ENCODE measurements around the gene L3MBTL4.

L3MBTL4 gene

DNA sequence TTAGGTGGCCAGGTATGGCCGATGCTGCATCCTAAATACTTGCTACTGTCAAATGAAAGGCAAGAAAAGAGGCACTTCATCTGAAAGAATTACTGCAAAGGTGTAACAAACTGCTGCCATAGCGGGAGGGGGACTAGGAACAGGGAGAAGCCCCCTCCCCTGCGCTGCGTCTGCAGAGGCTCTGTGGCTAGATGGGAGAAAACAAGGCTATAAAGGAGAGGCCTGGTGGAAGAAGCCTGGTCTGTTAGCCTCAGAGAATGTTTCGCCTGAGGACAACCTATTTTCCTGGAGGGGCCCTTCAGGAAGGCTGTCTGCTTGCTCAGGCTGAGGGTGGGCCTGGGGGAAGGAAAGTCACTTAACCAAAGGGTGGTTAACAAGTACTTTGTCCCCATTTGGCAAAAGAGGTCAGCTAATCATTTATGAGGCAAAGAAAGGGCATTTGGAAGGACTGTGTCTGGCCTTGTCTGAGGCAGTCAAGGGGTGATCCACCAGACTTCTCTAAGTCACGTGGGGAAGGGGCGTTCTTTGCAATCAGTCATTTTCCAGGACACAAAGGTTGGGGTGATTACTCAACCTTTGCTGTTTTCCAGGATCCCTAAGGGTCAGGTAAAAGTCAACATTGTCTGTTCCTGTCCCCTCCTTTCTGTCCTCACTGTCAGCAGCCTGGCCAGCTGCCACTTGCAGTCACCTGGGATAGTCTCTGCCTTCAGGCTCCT, 416.4 kb downstream of the L3MBTL4 start:
- no peak for DNase-seq (ENCODE audit: low spot score)
- no peak for FAIRE-seq

DNA sequence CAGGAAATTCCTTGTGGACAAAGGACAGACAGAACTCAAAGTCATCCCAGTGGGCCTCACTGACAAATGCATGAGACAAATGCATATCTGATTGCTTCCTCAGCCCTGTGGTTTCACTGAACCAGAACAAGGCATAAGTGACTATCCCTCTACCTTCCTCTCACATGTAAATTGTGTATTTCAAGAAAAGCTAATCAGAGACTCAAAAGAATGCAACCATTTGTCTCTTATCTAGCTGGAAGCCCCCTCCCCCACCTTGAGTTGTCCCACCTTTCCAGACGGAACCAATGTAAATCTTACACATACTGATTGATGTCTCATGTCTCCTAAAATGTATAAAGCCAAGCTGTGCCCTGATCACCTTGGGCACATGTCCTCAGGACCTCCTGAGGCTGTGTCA, 417.4 kb downstream of the L3MBTL4 start:
- FAIRE-seq (peak; percentile 46), DNase-seq (ENCODE audit: low spot score) (no peak)

DNA sequence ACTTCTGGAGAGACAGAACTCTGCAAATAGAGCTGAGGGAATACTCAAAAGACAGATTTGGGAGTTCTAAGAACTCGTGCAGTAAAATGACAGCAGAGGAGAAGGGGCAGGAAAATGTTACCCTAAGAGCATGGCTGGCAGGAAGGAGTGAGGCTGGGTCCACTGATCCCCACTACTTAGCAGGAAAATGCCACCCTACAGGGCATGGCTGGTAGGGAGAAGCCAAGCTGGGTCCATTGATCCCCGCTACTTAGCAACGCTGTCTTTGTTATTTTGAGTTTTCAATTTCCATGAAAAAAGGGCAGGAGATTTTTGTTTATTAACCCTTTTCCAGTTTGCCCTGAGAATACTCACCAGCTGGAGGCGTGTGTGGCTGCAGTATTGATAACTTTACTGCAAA, 419.1 kb downstream of the L3MBTL4 start:
- FAIRE-seq = no peak
- no peak for DNase-seq (ENCODE audit: low spot score)

DNA sequence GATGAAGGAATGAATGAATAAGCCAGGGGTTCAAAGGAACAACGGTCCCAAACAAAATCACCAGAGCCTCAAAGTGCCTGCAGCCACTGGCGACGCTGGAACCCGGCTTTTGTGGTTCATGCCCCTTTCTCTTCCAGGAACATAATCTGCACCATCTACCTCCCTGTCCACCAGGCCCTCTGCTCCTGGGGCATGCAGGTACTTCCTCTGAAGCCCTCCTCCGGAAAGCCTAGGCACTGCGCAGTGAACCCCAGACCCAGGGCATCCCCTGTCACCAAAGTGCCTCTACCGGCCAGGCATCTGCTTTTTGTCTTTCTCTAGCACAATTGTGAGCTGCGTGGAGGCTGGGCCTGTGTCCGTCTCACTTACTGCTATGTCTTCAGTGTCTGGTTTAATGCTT, 420.8 kb downstream of the L3MBTL4 start:
- no peak for FAIRE-seq
- no peak for DNase-seq (ENCODE audit: low spot score)

DNA sequence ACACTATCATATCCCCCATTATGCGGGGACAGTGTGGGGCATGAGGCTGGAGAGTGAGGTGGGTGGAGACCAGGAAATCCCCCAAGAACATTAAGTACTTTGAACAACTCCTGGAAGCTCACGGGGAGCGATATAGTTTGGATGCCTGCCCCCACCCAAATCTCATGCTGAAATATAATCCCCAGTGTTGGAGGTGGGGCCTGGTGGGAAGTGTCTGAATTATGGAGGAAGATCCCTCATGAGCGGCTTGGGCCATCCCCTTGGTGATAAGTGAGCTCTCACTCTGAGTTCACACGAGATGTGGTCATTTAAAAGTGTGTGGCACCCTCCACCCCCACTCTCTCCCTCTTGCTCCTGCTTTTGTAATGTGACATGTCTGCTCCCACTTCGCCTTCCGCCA, 422.3 kb downstream of the L3MBTL4 start:
- FAIRE-seq (peak; percentile 61), DNase-seq (ENCODE audit: low spot score) (no peak)

DNA sequence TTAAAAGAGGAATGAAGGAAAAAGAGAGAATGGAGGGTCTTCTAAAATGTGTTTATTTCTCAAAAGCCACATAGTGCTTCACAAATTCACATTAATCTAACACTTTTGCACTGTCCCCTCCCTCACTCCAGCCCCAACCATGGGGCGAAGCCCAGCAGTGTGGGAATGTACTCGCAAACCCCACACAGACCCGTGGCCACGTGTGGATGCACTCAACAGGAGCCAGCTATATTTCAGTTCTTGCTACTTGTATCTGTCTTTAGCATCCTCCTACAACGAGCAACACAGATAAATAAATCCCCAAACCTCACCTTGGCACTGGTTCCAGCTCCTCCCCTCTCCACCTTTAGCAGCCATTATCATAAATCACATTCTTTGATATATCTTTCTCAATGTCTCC, 427.5 kb downstream of the L3MBTL4 start:
- FAIRE-seq (no peak), DNase-seq (ENCODE audit: low spot score) (no peak)

DNA sequence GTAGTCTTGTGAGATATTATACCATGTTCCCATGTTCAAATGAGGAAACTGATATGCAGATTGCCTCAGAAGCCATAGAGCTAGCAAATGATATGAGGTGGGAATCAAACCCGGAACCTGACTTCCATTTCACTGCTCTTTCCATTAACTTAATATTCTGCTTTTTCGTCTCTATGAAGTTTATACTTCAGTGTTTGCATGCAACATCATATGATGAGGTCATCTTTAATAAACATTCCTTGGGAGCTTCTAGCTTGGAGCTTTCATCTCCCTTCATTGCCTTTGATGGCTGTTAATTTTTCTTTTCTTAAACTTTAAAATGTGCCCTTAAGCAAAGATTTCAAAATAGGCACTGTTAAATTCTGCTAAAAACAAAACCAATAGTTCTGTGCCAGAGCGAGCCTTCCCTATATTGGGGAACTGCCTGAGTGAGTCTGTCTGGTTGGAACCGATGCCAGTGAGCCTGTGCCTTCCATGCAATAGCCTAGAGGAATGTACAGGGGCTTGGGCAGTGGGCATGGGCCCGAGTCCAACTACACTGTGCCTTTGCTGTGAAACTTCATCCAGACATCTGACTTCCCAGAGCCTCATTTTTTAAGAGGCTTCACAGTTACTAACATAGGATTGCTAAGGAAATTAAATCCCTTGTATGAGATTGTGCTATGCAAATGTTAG, 428.3 kb downstream of the L3MBTL4 start:
- DNase-seq (ENCODE audit: low spot score) (no peak), FAIRE-seq (no peak)

DNA sequence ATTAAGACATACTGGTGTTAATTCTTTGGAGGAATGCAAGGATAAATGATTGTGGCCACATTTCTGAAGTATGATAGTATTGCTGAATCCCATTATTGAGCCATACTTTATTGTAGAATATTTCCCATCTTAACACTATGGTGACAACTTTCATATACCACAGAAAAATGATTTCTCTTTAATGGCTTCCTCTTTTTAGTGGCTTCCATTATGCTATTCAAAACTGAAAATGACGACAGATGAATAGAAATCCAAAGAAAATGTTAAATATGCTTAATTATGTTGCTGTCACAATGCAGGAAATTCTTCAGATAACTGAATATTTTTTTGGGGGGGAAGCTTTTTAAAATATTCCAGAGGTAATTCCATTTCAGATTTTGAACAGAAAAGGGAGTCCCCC, 430.5 kb downstream of the L3MBTL4 start:
- FAIRE-seq = no peak

DNA sequence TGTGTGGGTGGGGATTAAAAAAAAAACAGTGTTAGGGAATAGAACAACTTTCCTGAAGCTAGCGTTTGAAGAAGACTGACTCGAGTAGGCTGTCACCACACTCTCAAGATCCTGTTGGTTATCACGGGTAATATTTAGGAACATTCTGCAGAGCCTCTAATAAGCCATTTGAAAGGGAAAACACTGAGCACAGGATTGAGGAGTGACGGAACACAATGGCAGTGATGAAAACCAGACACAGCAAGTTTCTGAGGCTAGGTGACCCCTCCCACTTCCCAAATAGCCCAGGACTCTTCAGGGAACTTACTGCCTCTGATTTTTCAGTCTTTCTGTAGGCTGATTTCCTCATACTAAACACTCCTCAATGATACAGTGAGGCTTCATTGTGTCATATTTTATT, 431.2 kb downstream of the L3MBTL4 start:
- no peak for DNase-seq (ENCODE audit: low spot score)
- FAIRE-seq = peak; percentile 63

More for the DNA sequence above, 430.5 kb downstream of the L3MBTL4 start:
- DNase-seq (ENCODE audit: low spot score) = no peak

DNA sequence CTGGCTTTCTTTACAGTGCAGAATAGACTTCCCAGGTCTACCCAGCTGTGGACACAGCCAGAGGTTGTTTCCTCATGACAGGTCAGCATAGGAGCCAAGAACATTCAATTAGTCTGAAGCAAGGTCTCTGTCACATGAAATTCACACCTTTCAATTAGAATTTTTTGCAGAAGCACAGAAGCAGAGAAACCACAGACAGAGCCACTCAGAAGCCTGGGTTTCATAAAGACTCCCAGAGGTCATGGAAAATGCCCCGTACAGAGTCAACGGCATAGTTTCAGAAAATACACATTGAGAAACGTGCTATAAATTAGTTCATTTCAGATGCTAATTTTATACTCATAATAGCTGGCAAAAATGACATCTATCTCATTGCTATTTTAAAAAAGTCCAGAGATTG, 432.4 kb downstream of the L3MBTL4 start:
- DNase-seq (ENCODE audit: low spot score) (no peak), FAIRE-seq (no peak)

DNA sequence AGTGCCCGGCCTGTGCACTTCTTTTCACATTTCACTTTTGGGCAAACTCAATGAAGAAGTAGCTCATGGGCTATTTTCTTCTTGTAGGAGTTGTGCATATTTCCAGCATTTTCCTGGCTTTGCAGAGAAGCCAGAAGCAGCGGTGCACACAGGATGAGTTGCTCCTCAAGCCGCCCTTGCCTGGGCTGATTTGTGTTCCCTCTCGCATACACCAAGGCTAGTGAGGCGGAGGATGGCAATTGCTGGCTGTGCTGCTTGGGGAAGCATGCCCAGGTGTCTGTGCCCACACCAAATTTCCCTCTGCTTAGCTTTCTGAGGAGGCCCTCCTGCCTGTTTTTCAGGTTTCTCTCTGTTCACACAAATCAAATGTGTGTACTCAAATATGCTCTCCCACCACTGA, 434.0 kb downstream of the L3MBTL4 start:
- FAIRE-seq = peak; percentile 20

DNA sequence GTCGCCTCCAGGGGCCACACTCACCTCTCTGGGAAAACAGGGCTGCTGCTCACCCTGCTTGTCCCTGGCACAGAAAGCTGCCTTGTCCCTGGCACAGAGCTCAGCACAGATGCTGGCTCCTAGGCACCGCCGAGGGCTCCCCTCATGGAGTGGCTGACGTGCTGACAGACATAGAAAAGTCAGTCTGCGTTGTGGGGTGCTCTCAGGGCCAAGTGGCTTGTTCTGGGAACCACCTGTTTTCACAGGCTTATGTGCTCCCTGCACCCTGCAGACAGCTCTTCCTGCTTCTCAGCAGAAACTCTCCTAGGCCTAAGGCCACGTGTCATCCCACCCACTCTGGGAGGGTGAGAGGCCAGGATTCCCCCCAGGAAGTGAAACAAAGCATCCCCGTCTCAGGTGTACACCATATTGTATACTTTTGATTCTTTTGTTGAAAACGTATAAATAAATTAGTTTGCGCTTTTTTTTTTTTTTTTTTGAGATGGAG, 434.7 kb downstream of the L3MBTL4 start:
- DNase-seq (ENCODE audit: low spot score) (no peak), FAIRE-seq (no peak)

More for the DNA sequence above, 434.0 kb downstream of the L3MBTL4 start:
- DNase-seq (ENCODE audit: low spot score) = no peak

DNA sequence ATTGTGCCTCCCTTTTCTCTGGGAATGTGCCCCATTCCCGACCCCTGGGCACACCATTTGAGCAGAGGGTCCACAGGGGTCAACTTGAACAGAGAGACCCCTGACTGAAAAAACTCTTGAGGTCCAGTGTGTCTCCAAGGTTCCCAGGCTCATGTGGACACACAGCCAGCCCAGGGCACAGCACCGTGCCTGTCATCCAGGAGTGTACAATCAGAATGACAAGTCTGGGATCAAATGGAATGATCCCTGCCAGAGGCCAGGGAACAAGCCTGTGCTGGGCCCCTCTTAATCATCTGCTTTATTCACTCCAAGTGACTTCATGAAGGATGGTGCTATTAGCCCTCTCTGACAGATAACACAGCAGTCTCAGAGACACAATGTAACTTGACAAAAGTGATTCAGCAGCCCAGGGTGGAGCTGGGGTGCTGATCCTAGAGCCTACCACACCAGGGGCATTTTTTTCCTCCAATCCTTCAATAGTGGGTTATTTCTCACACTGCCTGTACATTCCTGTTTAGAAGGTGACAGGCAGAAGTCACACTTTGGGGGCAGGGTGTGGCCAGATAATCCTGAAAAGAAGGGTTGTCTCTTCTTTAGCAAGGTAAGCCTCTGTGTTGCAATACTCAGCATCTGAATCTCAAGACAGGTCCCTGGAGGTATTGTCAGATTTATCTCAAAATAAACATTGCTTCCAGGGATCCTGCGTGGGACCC, 435.4 kb downstream of the L3MBTL4 start:
- FAIRE-seq = no peak
- DNase-seq (ENCODE audit: low spot score) = no peak

DNA sequence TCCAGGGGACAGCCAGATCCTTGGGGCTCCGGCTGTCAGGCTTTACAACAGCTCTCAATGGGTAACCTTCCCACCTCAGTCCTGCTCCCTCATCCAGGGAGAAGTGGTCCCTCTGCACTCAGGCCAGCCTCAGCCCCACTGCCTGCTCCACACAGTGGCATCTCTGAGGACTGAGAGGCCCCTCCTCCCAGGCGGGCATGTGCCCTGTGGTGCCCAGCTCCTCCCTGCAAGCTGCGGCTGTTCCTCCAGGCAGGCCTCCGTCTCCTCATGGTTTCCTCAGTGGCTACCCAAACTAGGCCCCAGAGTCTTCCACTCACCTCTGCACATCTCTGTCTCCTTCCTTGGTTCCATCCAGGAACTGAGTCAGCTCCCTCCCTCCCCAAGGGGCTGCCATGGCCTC, 437.7 kb downstream of the L3MBTL4 start:
- DNase-seq (ENCODE audit: low spot score) = no peak
- FAIRE-seq = no peak

DNA sequence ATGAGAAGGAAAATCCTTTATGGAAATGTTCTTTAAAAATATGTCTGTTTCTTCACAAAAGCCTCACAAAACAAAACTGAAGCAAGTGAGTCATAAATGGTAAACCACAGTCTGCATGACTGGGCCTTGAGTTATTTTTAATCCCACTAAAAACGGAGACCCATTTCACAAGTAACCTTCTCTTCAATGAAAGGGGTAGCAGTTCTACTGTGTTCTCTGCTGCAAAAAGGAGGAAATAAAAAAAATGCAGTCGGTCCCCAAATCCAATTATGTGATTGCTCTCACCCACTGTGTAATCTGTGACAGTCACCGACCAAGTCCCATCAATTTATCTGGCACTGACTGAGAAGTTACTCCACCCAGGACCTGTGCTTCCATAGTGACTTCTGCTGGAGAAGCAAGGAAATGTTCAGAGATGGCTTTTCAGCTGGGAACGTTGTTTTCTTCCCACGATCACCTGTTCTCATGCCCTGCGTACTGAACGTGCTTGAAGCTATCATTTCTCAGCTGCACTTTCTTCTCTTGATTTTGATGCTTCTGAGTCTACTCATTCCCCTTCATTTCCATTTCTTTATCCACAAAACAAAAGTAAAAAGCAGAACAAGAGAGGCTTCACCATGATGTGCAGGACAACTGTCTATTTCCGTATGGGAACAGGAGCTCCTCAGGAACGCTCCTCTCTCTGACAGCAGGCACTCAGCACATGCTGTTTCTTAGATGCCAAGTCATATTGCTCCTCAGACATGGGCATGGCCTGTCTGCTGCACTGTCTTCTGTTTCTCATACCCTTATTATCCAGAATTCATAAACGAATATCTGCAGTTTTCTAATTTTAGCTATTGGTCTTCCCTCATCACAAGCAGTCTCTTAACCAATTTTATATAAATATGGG, 439.4 kb downstream of the L3MBTL4 start:
- FAIRE-seq (peak; percentile 82), DNase-seq (ENCODE audit: low spot score) (peak; percentile 83)

DNA sequence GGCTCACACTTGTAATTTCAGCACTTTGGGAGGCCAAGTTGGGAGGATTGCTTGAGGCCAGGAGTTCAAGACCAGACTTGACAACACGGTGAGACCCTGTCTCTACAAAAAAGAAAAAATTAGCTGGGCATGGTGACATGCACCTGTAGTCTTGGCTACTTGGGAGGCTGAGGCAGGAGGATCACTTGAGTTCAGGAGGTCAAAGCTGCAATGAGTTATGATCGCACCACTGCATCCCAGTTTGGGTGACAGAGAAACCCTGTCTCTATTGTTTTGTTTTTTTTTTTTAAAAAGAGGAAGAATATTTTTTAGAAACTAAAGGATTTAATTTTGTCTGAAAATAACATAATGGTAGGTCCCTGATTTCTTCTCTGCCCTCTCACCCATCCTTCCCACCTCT, 440.0 kb downstream of the L3MBTL4 start:
- no peak for FAIRE-seq

DNA sequence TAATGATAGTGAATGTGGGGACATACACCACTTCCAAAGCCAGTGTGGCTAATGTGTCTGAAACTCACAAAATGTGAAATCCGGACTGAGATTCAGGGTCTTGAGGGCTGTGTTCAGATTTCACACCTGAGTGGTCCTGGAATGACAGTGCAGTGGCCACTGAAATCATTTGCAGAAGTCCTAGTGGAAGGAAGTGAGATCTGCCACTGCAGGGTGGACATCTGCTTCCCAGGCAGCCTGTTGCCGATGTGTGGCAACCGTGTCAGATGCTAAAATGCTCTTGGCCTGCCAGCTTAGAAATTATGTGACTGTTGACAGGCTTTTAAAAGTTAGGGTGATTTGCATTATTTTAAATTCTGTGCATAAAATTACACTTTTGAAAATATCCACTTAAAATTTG, 441.6 kb downstream of the L3MBTL4 start:
- no peak for FAIRE-seq
- DNase-seq (ENCODE audit: low spot score) = no peak

More for the DNA sequence above, 440.0 kb downstream of the L3MBTL4 start:
- DNase-seq (ENCODE audit: low spot score) = no peak

DNA sequence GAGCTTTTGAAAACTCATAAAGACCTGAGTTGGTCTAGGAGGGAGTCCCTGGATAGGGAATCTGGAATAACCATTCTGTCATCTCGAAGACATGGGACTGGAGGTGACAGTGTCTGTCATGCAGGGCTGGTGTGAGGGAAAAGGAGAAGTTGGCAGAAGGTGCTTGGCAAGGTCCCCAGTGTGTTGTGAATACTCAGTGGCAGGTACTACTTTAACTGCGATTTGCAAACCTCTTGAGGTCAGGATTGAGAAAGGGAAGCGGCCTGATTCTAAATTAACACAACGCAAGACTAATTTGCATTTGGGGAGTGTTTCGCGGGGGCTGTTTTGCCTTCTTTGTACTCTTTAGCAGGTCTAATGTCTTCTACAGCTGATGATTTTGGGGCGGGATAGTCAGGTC, 442.4 kb downstream of the L3MBTL4 start:
- DNase-seq (ENCODE audit: low spot score) (no peak), FAIRE-seq (peak; percentile 88)

DNA sequence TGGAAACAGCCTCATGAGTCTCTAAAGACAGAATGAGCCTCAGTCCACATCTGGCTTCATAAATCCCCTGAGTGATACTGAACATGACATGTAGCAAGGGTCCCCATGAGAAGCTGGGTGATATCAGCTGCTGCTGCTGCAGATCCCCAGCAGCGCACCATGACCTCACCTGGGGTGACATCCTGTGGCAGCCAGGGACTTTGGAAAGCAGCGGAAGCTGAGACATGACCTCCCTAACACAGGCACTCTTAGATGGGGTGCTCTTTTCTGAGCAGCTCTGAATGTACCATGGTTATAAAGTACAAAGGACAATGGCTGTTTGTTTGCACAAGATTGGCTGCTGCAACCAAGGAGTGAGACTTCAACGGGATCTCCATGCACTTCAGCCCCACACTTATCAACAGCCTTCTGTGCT, 444.7 kb downstream of the L3MBTL4 start:
- FAIRE-seq (no peak), DNase-seq (ENCODE audit: low spot score) (no peak)

DNA sequence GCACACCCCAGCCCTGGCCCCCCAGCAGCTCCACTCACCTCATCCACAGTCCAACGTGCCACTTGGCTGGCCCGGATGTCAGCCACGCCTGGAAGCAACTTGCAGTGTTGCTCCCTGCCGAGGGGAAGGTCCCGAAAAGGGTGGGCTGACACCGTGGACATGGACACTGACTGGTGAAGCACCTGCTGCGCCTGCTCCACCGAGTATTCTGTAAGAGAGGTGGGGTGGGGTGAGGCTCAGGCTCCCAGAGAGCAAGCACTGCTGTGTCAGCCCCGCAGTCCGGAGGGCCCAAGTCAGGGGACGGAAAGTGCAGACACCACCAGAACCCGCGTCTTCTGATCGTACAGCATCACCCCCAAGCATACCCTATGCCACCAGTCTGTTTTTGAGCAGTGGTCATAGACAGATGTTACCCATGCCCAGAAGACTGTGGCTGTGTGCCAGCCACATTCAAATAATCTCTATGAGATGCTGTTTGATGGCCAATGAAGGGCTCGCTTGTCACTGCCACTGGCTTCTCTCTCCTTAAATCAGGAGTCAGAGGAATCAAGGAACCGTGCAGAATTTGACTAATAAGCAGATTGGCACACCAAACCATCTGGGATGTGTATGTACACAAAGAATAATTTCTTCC, 445.2 kb downstream of the L3MBTL4 start:
- FAIRE-seq (peak; percentile 23), DNase-seq (ENCODE audit: low spot score) (no peak)

DNA sequence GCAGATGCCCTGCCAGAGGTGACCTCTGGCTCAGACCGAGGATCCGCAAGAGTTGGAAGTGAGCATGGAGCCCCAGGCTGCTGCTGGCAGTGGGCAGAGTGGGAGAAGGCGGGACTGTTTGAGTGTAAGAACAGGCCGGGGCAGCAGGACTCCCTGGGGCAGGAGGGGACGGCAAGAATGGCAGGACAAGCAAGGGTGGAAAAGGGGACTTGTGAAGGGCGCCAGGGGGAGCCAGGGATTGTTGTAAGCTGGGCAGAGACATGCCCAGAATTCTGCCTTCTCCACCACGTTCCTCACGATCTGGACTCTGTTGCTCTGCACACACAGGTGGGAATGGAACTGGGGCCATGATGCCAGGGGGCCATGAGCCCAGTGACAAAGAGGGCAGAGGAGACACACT, 447.0 kb downstream of the L3MBTL4 start:
- FAIRE-seq (no peak), DNase-seq (ENCODE audit: low spot score) (no peak)
